Mesodermal cell (in vitro differentiated cells): ENCODE results near the gene GBX1.

Experiments used
- H3K27ac ChIP-seq: 2 replicates; pipeline ENCODE4 v1.7.0; 2013; ENCODE audit warnings: mild to moderate bottlenecking, low read depth, low read length, moderate library complexity; ENCODE audit not compliant: severe bottlenecking
- H3K36me3 ChIP-seq: 2 replicates; pipeline ENCODE4 v1.7.1; 2013; ENCODE audit warnings: mild to moderate bottlenecking, low read length, moderate library complexity; ENCODE audit not compliant: control insufficient read depth, insufficient read depth
- H3K4me1 ChIP-seq: one replicate; pipeline ENCODE4 v1.7.1; 2013; ENCODE audit warnings: mild to moderate bottlenecking, low read length; ENCODE audit not compliant: insufficient read depth, control insufficient read depth, poor library complexity, severe bottlenecking
- H3K4me3 ChIP-seq: 2 replicates; pipeline ENCODE4 v1.7.0; 2013; ENCODE audit warnings: low read length, control low read depth, mild to moderate bottlenecking; ENCODE audit not compliant: insufficient read depth, poor library complexity, severe bottlenecking; ENCODE audit errors: extremely low read depth
- H3K9me3 ChIP-seq: 2 replicates; pipeline ENCODE4 v1.7.1; 2013; ENCODE audit warnings: mild to moderate bottlenecking, low read length, moderate library complexity; ENCODE audit not compliant: control insufficient read depth
- WGBS, 2 experiments: methylation state at CpG; one replicate each; pipeline ENCODE4 v1.1.5; 2013; ENCODE audit warnings: missing lambda C conversion rate in 2 of 2; ENCODE audit not compliant: insufficient coverage in 2 of 2; 5-methylcytosine and 5-hydroxymethylcytosine counted together

GBX1 gene

GRCh38 chr7:151206914-151207313 lies 39.4 kb upstream of the GBX1 start:
- no peak overlapping the region for H3K27ac ChIP-seq
- 85 to 88% methylated on average over 6 to 8 of the region's 9 CpGs for WGBS, 2 experiments
- H3K4me1 ChIP-seq: no peaks in the 10 kb centered on the region

GRCh38 chr7:151205730-151206129 lies 38.2 kb upstream of the GBX1 start:
- WGBS, 2 experiments: 95 to 100% methylated on average over 2 to 4 of the region's 6 CpGs
- H3K4me1 ChIP-seq: no peaks in the 10 kb centered on the region
- H3K4me3 ChIP-seq: no peak overlapping the region
- H3K9me3 ChIP-seq: no peaks in the 10 kb centered on the region
- no peaks in the 10 kb centered on the region for H3K36me3 ChIP-seq
- H3K27ac ChIP-seq: no peak overlapping the region

More at GRCh38 chr7:151206914-151207313, 39.4 kb upstream of the GBX1 start:
- H3K36me3 ChIP-seq: peaks cover under 1% of the 10 kb centered on the region
- H3K9me3 ChIP-seq: no peaks in the 10 kb centered on the region
- H3K4me3 ChIP-seq: no peak overlapping the region

DNA sequence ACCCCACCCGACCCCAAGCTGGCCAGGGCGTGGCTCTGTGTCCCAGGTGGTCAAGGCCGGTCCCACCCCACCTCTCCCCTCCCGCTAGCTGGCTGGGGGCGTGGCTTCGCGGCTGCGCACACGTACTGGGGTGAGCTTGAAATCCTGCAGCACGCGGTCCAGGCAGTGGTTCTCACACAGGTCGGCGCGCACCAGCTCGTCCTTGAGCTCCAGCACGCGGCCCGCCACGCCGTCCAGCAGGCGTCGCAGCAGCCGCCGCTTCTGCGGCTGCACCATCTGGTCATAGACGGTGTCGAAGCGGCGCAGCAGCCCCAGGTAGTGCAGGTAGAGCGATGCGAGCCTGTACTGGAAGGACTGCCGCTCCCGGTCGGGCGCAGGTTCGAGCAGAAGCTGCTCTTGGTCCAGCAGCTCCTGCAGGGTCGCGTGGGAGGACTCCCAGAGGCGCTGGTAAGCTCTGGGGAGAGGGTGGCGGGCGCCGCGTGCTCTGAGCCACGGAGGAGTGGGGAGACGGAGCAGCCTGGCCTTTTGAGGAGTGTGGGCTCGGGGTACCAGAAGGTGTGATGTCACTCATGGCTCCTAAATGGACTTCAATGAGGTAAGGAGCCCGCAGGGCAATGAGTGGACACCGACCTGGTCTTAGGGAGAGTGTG lies 37.0 kb upstream of the GBX1 start:
- WGBS, 2 experiments: 91 to 92% methylated on average over 47 of the region's 48 CpGs
- H3K4me3 ChIP-seq: no peak overlapping the region
- H3K27ac ChIP-seq: no peak overlapping the region
- no peaks in the 10 kb centered on the region for H3K9me3 ChIP-seq
- H3K36me3 ChIP-seq: no peaks in the 10 kb centered on the region
- H3K4me1 ChIP-seq: peaks cover 4% of the 10 kb centered on the region

- H3K4me1 ChIP-seq: peaks cover 4% of the 10 kb centered on the region
- no peaks in the 10 kb centered on the region for H3K9me3 ChIP-seq
- no peak overlapping the region for H3K4me3 ChIP-seq
- 95 to 98% methylated on average over 9 of the region's 9 CpGs for WGBS, 2 experiments
- no peaks in the 10 kb centered on the region for H3K36me3 ChIP-seq
- no peak overlapping the region for H3K27ac ChIP-seq
Measured at GRCh38 chr7:151202836-151203235, 35.3 kb upstream of the GBX1 start.

DNA sequence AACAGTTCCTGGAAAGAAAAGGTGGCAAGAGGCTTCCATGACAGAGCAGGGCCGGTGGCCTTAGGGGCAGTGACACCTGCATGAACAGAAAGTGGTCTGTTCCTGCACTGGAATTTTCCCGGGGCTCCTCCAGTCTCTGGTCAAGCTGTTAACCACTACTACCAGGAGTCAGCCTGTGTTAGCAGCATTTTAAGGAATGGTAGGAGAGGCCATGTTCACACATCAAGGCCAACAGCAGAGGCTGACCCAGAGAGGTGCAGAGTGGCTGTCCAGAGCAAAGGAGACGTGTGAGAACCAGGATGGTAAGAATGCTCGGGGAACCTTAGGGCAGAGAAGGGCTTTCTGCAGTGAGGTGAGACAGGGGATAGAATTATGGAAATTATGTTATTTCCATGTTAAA lies 34.3 kb upstream of the GBX1 start:
- WGBS, 2 experiments: 91 to 93% methylated on average over 3 to 4 of the region's 4 CpGs

GRCh38 chr7:151201344-151201743 lies 33.9 kb upstream of the GBX1 start:
- no peak overlapping the region for H3K27ac ChIP-seq
- peaks cover 4% of the 10 kb centered on the region for H3K4me1 ChIP-seq
- no peaks in the 10 kb centered on the region for H3K9me3 ChIP-seq
- no peaks in the 10 kb centered on the region for H3K36me3 ChIP-seq
- H3K4me3 ChIP-seq: no peak overlapping the region
- WGBS, 2 experiments: 90 to 96% methylated on average over 2 of the region's 3 CpGs

More for the DNA sequence above, 34.3 kb upstream of the GBX1 start:
- peaks cover 4% of the 10 kb centered on the region for H3K4me1 ChIP-seq
- H3K36me3 ChIP-seq: no peaks in the 10 kb centered on the region
- H3K9me3 ChIP-seq: no peaks in the 10 kb centered on the region
- H3K4me3 ChIP-seq: no peak overlapping the region
- H3K27ac ChIP-seq: no peak overlapping the region

- Histone ChIP-seq H3K27ac (no peak overlapping the region), H3K4me1 (peaks cover 4% of the 10 kb centered on the region), H3K4me3 (no peak overlapping the region), H3K9me3 (no peaks in the 10 kb centered on the region), H3K36me3 (no peaks in the 10 kb centered on the region)
- WGBS, 2 experiments: 76 to 91% methylated on average over 19 to 26 of the region's 30 CpGs
Measured at GRCh38 chr7:151198945-151199848, 31.7 kb upstream of the GBX1 start.

GRCh38 chr7:151197932-151198331 lies 30.4 kb upstream of the GBX1 start:
- H3K4me1 ChIP-seq: peaks cover 4% of the 10 kb centered on the region
- H3K4me3 ChIP-seq: no peak overlapping the region
- H3K27ac ChIP-seq: no peak overlapping the region
- no peaks in the 10 kb centered on the region for H3K36me3 ChIP-seq
- no peaks in the 10 kb centered on the region for H3K9me3 ChIP-seq

DNA sequence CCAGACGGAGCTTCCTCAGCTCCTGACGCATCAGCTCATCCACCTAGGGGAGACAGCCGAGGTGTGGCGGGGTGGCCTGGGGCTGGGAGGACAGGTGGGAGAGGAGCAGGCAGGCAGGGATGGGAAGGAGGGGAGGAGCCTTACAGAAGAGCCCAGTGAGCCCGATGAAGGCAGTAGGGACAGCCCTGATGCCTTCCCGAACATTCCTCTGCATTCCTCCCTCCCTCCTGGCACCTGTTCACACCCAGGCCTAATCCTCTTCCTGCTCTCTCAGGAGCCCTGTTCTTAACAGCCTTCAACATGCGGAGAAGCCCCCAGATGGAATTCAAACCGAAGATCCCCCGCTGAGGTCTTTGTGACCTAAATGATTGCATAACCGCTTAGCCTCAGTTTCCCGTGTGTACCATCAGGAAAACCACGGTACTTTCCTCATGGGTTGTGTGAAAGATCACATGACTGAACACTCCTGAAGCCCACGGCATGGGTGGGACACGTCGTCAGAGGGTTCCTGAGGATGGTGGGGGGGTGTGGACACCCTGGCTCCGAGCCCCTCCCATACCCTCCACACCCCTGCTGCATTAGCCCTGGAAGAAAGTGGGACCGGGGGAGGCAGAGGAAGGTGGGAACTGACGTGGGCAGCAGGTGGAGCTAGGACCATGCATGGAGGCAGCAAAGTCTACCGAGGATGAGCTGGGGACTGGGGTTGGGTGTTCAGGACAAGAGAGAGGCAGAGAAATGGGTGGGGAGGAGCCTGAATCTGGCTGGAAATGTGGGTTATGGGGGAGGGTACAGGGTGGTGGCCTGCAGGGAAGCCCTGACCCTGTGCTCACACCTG lies 28.3 kb upstream of the GBX1 start:
- no peak overlapping the region for H3K4me3 ChIP-seq
- WGBS, 2 experiments: 59 to 64% methylated on average over 9 to 10 of the region's 19 CpGs
- H3K27ac ChIP-seq: no peak overlapping the region
- H3K36me3 ChIP-seq: no peaks in the 10 kb centered on the region
- peaks cover 4% of the 10 kb centered on the region for H3K4me1 ChIP-seq
- no peaks in the 10 kb centered on the region for H3K9me3 ChIP-seq

DNA sequence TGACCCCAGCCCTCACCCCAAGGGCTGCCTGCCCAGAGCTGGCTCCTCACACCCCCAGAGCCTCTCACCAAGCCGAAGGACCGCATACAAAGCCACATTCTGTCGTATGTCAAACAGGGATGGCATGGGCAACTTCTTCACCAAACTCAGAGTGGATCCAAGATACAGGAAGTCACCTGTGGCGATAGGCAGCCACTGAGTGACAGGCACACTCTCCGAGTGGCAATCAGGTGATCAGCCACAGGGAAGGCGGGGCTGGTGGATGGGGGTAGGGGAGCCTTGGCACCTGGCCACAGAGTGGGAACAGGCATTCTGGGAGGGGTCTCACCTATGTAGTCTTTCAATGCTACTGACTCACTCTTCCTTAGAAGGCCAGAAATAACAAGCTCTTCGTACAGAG lies 26.7 kb upstream of the GBX1 start:
- Histone ChIP-seq H3K4me3 (no peak overlapping the region), H3K4me1 (no peaks in the 10 kb centered on the region), H3K27ac (no peak overlapping the region), H3K9me3 (no peaks in the 10 kb centered on the region), H3K36me3 (no peaks in the 10 kb centered on the region)
- WGBS, 2 experiments: 90 to 92% methylated on average over 3 to 5 of the region's 7 CpGs
